ENCODE results near the gene MESD. TPM values are rescaled to one million over a fixed set of nuclear protein-coding genes. Genes with fewer than 3 reads are reported as not detected.

Gene MESD
- total RNA-seq, 4 donors from 2014 or later, result 18.8 to 22.7 (median 21.5) TPM

DNA sequence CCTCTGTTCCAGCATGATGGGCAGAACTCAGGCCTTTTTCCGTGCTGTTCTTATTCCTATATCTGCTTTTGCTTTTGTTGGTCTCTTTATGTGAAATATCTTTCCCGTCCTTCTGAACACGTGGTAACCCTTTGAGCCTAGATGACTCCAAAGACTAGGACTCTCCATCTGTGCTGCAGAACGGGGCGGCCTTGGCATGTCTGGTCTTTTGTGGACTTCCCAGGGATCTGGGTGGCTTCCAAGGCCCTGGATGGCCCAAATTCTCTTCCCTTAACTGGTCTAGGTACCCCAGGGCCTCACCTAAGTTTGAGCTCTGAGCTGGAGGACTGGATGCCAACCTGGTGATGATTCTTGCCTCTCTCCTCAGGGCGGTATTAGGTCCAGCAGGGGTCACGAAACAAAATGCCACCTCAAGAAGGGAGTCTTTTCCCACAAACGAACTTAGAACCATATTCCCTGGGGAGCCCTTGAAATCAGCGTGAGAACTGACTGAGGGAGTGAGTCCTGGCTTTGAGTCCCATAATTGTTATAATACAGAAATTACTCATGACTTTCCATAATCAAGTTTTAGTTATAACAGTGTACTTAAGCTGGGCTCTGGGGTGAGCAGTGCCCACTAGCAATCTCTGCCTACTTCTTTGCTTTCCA, 25.0 kb upstream of the MESD start:
- TF ChIP-seq, protein P1, sequence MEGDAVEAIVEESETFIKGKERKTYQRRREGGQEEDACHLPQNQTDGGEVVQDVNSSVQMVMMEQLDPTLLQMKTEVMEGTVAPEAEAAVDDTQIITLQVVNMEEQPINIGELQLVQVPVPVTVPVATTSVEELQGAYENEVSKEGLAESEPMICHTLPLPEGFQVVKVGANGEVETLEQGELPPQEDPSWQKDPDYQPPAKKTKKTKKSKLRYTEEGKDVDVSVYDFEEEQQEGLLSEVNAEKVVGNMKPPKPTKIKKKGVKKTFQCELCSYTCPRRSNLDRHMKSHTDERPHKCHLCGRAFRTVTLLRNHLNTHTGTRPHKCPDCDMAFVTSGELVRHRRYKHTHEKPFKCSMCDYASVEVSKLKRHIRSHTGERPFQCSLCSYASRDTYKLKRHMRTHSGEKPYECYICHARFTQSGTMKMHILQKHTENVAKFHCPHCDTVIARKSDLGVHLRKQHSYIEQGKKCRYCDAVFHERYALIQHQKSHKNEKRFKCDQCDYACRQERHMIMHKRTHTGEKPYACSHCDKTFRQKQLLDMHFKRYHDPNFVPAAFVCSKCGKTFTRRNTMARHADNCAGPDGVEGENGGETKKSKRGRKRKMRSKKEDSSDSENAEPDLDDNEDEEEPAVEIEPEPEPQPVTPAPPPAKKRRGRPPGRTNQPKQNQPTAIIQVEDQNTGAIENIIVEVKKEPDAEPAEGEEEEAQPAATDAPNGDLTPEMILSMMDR (IDR thresholded peaks at IDR 0.05; ENCODE audit: low read depth), result no peak

DNA sequence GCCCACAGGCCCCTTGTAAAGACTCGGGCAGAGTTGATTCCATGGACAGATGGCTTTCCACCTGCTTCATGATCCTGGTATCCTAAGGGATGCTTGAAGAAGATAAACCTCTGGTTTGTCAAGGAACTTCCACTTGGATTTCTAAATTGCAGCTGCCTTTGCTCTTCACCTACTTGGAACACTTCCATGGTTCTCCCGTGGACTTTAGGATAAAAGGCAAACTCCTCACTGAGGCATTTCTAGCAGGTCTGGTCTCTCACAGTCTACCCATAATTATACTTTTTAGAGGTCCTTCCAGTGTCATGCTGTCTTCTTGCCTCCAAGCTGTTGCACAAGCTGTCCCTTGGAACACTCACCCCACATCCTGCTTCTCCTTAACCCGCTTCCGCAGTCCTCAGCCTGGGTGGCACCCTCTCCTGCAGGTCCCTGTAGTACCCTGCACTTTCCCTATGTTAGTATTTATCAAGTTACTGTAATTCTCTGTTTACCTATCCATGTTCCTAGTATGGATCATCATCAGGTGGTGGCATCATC, 23.8 kb upstream of the MESD start:
- TF ChIP-seq, protein P1 (IDR thresholded peaks at IDR 0.05; ENCODE audit: low read depth), result no peak

DNA sequence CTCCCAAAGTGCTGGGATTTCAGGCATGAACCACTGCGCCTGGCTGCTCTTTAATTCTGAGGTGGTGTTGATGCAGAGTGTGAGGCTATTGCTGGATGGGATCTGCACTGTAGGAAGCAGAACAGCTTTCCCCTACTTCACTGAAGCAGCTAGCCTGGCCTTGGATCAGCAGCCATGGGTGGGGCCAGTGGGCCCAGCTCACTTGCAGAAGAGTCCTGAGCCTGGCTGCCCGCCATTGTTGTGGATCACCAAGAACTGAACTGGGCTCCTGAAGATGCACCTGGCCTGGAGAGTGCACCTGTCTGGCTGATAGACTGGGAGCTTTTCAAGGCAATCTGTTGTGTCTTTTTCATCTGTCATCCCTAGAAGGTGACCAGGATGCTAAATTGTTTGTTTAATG, 23.0 kb upstream of the MESD start:
- TF ChIP-seq, protein P1 (IDR thresholded peaks at IDR 0.05; ENCODE audit: low read depth), result no peak

DNA sequence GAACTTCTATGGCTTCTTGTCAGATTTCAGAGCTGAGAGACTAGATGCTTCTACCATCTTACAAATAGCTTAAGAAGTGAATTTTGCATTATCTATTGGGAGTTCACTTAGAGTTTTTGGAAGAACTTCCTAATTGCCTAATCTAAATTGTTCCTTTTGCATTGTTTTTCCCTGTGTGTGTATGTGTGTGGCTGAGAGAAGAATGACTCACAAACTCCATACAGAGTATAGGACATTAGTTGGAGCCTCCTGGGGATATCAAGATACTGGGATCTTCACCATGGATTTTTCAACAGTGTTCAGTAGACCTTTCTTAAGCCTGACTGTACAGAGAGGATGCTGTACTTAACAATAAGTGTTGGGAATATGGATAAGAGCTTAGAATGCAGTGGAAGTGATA, 22.0 kb upstream of the MESD start:
- TF ChIP-seq, protein P1 (IDR thresholded peaks at IDR 0.05; ENCODE audit: low read depth), result no peak

DNA sequence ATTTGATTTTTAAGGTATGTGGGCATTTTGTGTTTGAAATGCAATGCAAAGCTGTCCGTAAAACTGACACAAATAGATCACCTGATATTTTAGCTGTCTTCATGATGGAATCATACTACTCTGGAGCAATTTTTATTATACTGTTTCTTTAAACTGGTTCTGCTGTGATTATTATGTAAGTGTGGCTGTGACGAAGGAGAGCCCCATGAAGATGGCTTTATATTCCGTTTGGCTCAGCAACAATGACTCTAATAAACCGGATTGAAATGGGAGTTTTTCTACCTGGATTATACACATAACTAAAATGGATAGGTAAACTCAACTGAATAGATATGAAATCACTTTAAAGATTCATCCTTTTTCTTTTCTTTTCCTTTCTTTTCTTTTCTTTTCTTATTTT, 20.5 kb upstream of the MESD start:
- TF ChIP-seq, protein P1 (IDR thresholded peaks at IDR 0.05; ENCODE audit: low read depth), result no peak

DNA sequence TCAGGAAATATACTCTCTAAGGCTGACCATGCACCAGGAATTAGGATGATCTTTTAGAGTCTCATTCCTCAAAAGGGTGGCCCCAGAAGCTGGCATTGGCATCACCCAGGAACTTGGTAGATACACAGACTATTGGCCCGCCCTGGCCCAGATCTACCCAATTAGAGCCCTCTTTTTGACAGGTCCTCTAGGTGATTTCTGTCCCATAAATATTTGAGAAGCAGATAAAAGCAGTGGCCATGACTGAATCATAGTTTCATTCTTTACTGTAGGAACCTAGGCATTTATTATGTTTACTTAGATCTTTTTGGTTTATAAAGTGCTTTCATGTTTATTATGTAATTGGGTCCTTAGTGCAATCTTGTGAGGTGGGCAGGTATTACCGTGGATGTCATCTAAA, 18.7 kb upstream of the MESD start:
- TF ChIP-seq, protein P1 (IDR thresholded peaks at IDR 0.05; ENCODE audit: low read depth), result no peak

DNA sequence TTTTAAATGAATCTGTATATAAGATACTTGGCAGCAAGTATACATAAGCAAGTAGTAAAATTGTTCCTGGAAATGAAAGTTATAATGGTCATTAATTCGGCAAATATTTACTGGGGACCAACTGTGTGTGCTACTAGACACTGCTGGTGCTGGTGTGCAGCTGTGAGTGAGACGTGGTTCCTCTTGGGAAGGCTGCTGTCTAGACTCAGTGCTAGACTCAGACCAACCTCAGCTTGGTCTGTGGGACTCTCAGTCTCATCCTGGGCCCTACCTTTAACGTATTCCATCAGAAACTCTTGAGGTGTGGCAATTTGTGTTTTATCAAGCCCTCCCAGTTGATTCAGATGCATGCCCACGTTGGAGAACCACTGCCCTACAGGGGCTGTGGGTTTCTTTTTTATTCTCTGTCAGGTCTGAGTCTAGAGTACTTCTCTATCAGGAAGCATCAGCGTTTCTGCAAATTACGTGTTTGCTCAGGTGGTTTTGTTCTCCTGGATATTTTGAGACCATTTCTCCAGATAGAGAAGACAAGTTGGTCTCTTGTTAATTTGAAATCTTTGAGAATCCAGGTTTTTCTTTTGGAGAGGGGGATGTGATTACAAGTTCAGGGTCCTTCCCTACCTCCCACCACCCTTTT, 17.9 kb upstream of the MESD start:
- TF ChIP-seq, protein P1 (IDR thresholded peaks at IDR 0.05; ENCODE audit: low read depth), result no peak
